ENCODE results near the gene ZHX3. TPM values are rescaled to one million over a fixed set of nuclear protein-coding genes. Genes with fewer than 3 reads are reported as not detected.

Gene ZHX3
- total and polyA plus RNA-seq, 10 of the 15 experiments (the other 5 are each of a cell fraction or from before 2014, with no cell fraction given): 1.3 to 14.0 (median 5.0) TPM

- no peak for TF ChIP-seq EED (IDR thresholded peaks at IDR 0.05; ENCODE audit: low read depth)
- no peak for TF ChIP-seq IKZF1 (conservative IDR thresholded peaks at IDR 0.05)
- no peak for TF ChIP-seq ESRRA (IDR thresholded peaks at IDR 0.05; ENCODE audit: low read length)
- no peak for TF ChIP-seq SREBF1 (IDR thresholded peaks at IDR 0.05; ENCODE audit: low read length)
- no peak for TF ChIP-seq REST (IDR thresholded peaks at IDR 0.05; ENCODE audit: low read depth, low read length)
- TF ChIP-seq BMI1 (IDR thresholded peaks at IDR 0.05; ENCODE audit: borderline replicate concordance): no peak
- no peak for TF ChIP-seq RUNX3 (IDR thresholded peaks at IDR 0.05; ENCODE audit: low read length)
Measured at GRCh38 chr20:41224281-41224680, 93.2 kb downstream of the ZHX3 start (continued).

GRCh38 chr20:41223112-41223511, 94.4 kb downstream of the ZHX3 start:
- no TSS peak for BruUV-seq (replicated peaks)
- no peak overlapping the region for H3K9ac ChIP-seq (ENCODE audit: control insufficient read depth, insufficient read depth, low read length)
- H3K4me3 ChIP-seq: no peak overlapping the region
- H3K9me3 ChIP-seq (replicated peaks; ENCODE audit: control insufficient read depth, insufficient read depth, low read length): no peaks in the 10 kb centered on the region
- TF ChIP-seq EGR1 (IDR thresholded peaks at IDR 0.05; ENCODE audit: borderline replicate concordance in 1 of 2, low read depth in 2 of 2, low read length in 2 of 2): no peak
- no peak for TF ChIP-seq ZBED1 (IDR thresholded peaks at IDR 0.05; ENCODE audit: borderline replicate concordance)
- TF ChIP-seq PRDM15 (CRISPR knock-in tag; IDR thresholded peaks at IDR 0.05): no peak
- no peak for TF ChIP-seq CEBPB (IDR thresholded peaks at IDR 0.05; ENCODE audit: borderline replicate concordance in 1 of 2, low read depth in 2 of 2, low read length in 2 of 2)
- H3K36me3 ChIP-seq (ENCODE audit: control insufficient read depth in 2 of 2, insufficient read depth in 2 of 2, low read length in 1 of 2): no peaks in the 10 kb centered on the region
- in situ Hi-C loops (cut with MboI): no loop called here
- intact Hi-C loops (cut with micrococcal nuclease; ENCODE audit: unreplicated experiment): no loop called here
- no peak for FAIRE-seq
- ChIA-PET RAD21 (ENCODE audit: unreplicated experiment) (interaction anchor here (1.0 to 1.6 kb wide), 2 partner anchors 10 to 50 kb away, joined by 6 to 8 read pairs; no protein-coding TSS in a partner anchor), CTCF (interaction anchor here (1.0 to 3.0 kb wide), 2 partner anchors 10 to 128 kb away, joined by 3 to 24 read pairs; no protein-coding TSS in a partner anchor), SMC1A (ENCODE audit: uncharacterized antibody, unreplicated experiment) (interaction anchor here (0.7 to 2.4 kb wide), 9 partner anchors 8 to 171 kb away, joined by 3 to 10 read pairs (median 4); no protein-coding TSS in a partner anchor), POLR2A (no interaction called here)
- no peak overlapping the region for H3K4me2 ChIP-seq (ENCODE audit: control insufficient read depth, insufficient read depth)
- H3K27me3 ChIP-seq (replicated peaks in 1 of 2; ENCODE audit: control insufficient read depth in 2 of 2, insufficient read depth in 2 of 2, low read length in 1 of 2): no peaks in the 10 kb centered on the region
- no peaks in the 10 kb centered on the region for H4K20me1 ChIP-seq (ENCODE audit: control insufficient read depth, insufficient read depth)
- H2AFZ ChIP-seq (ENCODE audit: control insufficient read depth, low read depth, low read length): no peak overlapping the region
- no peak overlapping the region for H3K27ac ChIP-seq (ENCODE audit: control insufficient read depth, insufficient read depth)
- no peak for DNase-seq (ENCODE audit: low read depth, low spot score)
- no peaks in the 10 kb centered on the region for H3K79me2 ChIP-seq (ENCODE audit: control insufficient read depth, insufficient read depth, low read length)
- no peak for ATAC-seq
- H3K4me1 ChIP-seq (ENCODE audit: control insufficient read depth, insufficient read depth, low read length): no peaks in the 10 kb centered on the region
